NCI-H460 (cell line): ENCODE data around the gene TCF4. TPM values are rescaled to one million over a fixed set of nuclear protein-coding genes. Genes with fewer than 3 reads are reported as not detected.

ENCODE experiments used
- DNase-seq: peaks from one replicate; pipeline ENCODE4 v3.0.0-alpha.2; 2016; ENCODE audit warnings: low read depth; ENCODE audit errors: extremely low read depth
- small RNA-seq, 2 experiments: library from RNA; depleted of rRNA; stranded (forward); fragments of <200 nt; gene quantifications; one replicate each; pipeline ENCODE3, GENCODE V24; 2014
- total RNA-seq: library from RNA; depleted of rRNA; stranded (reverse); fragments of >200 nt; shearing (Covaris generic); gene quantifications from 2 replicates; pipeline ENCODE4 v1.2.3, GENCODE V29; 2014

TCF4 gene
- total RNA-seq, 1 experiment from 2014 or later: 7.3 TPM

- DNase-seq: no peak
Measured at GRCh38 chr18:55221622-55222021, 366.4 kb downstream of the TCF4 start.

GRCh38 chr18:55220523-55220922 lies 367.5 kb downstream of the TCF4 start:
- DNase-seq: no peak

GRCh38 chr18:55219823-55220222 lies 368.2 kb downstream of the TCF4 start:
- DNase-seq: no peak

- no peak for DNase-seq
Measured at GRCh38 chr18:55219059-55219458, 368.9 kb downstream of the TCF4 start.

DNA sequence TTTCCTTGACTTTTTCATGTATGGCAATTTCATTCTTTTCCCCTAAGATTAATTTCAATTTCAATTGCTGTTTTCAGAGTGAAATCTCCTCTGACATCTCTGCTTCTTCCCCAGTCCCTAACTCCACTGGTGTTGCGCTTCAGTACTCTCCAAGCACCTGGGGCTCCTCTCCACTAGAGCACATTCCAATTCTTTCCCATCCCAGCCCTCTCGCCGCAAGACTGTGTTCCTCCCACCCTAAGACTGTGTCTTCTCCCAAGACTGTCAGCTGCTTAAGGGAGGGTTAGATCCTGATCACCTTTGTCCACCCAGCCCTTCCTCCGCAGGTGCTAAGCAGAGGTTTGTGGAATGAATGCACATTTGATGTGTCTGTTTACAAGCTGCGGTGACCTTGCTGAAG lies 373.0 kb downstream of the TCF4 start:
- no peak for DNase-seq

DNA sequence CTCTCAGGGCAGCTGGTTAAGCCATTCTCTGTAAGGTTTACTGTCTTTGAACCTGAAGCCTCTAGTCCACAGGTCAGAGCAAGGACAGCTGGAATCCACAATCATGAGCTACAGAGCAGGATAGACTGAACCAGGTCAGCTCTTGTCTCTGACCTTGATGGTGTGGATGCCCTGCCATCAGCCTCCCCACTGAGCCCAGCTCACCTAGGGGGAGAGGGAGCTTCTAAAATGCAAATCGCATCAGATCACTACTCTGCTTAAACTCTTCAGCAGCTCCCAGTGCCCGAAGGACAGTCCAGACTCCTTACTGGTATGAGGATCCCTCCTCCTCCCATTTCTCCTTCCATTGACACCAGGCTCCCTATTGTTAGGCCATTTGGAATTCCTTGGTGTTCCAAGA lies 373.5 kb downstream of the TCF4 start:
- DNase-seq: no peak

DNA sequence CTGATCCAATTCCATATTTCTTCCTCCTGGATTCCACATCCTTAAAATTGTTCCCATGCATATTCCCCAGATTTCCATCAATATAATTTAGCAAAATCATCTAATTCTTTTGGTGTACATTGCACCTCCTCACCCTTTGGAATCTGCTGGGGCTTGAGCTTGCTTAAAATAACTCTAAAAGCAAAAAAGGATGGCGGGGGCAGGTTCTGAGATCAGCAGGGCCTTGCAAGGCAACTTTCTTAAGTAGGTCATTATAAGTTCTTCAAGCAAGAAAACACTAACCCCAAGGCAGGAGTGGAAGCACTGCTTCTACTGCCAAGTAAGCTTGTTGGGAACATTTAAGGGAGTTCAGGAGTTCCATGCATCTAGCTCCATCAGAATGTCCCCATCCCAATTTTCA lies 374.4 kb downstream of the TCF4 start:
- DNase-seq: no peak

DNA sequence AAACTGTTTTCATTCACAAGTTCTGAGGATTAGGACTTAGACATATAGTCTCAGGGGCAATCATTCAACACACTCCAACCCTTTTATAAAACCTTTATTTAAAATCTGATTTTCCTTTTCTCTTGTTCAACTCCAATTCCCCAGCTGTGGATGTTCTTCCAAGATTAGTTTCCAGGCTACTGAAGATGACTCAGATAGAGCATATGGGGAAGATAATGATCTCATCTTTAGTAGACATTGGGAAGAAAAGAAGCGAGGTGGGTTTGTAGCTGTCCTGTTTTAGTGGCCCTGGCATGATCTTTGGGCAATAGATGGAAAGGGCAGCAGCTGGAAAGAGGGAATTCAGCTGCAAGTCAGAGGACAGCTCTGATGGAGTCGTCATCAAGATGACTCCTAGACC lies 381.1 kb downstream of the TCF4 start:
- DNase-seq: no peak

DNA sequence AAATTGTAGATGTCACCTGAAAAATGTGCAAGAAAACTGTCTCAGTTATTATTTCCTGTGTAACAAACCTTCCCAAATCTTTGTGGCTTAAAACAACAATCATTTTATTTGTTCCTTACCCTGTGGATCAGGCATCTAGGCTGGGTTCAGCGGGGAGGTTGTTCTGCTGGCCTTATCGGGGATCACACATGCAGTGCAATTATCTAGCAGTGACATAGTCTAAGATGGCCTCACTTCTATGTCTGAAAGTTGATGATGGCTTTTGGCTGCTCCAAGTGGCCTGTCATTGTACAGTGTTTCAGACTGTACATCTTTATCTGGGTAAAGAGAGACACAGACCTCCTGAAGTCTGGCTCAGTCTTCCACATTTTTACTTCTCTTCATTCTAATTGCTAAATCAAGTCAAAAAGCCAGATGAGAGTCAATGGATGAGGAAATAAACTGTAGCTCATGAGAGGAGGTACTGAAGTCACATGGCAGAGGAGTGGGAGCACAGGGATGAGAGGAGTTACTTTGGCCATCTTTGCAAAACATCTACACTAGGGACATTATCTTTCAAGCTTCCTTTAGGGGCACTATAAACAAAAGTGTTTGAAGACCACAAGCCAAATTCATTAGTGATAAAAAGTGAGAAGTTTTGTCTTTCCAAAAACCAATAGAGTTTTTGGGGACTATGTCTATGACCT lies 385.6 kb downstream of the TCF4 start:
- no peak for DNase-seq

GRCh38 chr18:55199291-55199963 lies 388.6 kb downstream of the TCF4 start:
- no peak for DNase-seq

GRCh38 chr18:55195863-55196262 lies 392.1 kb downstream of the TCF4 start:
- no peak for DNase-seq

GRCh38 chr18:55189972-55190371 lies 398.0 kb downstream of the TCF4 start:
- DNase-seq: no peak

GRCh38 chr18:55186588-55186987 lies 401.4 kb downstream of the TCF4 start:
- no peak for DNase-seq

- no peak for DNase-seq
Measured at GRCh38 chr18:55185391-55185790, 402.6 kb downstream of the TCF4 start.

GRCh38 chr18:55179835-55180234 lies 408.2 kb downstream of the TCF4 start:
- DNase-seq: no peak

DNA sequence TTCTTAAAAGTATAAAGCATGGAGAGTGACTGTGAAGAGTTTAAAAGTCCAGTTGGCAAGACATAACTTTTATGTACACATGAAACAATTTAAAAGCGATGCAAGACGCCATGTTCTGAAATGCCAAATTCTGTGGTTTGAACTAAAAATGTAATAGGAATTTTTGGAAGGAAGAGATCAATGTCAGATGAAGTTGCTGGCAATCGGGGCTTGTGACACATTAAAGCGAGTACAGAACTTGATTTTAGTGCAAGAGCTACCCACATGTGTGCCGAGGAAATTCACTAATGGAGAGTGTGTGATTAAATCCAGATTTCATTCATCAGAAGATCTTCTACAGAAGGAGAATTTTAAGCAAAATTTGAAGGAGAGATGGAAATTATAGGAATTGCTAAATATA lies 408.6 kb downstream of the TCF4 start:
- no peak for DNase-seq

- DNase-seq: no peak
Measured at GRCh38 chr18:55173291-55173690, 414.7 kb downstream of the TCF4 start.

Small RNAs within 50 kb of the gene (small RNA-seq; reads per million reads assigned to genes)
- gene MIR4529: 0 to 0.23 reads per million in 2 experiments
